SH-SY5Y (cell line): Measurements from ENCODE around the gene ERCC1.

Experiments
- GATA2 ChIP-seq: IDR thresholded peaks from 2 replicates; pipeline ENCODE4 v1.6.1; 2011; ENCODE audit warnings: mild to moderate bottlenecking, low read depth, low read length
- GATA3 ChIP-seq: IDR thresholded peaks from 2 replicates; pipeline ENCODE4 v1.6.1; 2011; ENCODE audit warnings: low read depth, mild to moderate bottlenecking, low read length, moderate library complexity

- no peak for TF ChIP-seq GATA2
- TF ChIP-seq GATA3 = no peak
Measured at GRCh38 chr19:45450012-45450333, 26.3 kb upstream of the ERCC1 start.
